Measurements from ENCODE around the gene CCDC201.
"Not testable (repeated sequence)": the region's sequence is repeated elsewhere in the genome, so short reads cannot be mapped to it uniquely, and the experiment has no call there.

DNA sequence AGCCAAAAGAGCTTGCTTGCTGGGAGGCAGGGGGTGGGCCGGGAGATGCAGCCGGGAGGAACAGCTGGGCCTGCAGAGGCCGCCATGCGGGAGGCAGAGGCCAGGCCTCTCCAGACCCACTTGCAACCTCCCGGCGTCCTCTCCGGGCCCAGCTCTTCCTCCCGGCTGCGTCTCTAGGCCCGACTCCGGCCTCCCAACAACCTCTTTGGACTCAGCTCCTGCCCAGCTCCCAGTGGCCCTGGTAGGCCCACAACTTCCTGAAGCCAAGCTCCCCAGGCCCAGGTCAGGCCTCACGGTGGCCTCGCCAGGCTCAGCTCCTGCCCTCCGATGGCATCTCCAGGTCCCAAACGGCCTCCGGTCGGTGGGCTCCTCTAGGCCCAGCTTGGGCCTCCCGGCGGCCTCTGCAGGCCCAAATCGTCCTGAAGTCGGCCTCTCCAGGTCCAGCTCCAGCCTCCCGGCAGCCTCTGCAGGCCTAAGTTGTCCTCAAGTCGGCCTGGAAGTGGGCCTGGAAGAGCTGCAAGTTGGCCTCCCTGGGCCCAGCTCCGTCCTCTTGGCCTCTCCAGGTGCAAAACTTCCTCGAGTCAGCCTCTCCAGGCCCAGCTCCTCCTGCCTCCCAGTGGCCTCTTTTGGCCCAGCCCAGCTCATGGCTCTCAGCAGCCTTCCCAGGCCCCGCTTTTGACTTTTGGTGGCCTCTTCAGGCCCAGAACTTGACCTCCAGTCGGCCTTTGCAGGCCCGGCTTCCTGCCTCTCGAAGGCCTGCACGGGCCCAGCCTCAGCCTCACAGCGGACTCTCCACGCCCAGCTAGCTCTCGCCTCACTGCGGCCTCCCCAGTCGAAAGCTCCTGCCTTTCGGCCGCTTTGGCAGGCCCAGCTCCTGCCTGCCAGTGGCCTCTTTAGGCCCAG lies 58.4 kb downstream of the CCDC201 start:
- not testable (repeated sequence) for TF ChIP-seq POLR2A, CTCF (IDR thresholded peaks at IDR 0.05)

Data from lower leg skin (tissue), 3 donors.